Measurements from ENCODE around the gene BACH2.

The BACH2 gene

DNA sequence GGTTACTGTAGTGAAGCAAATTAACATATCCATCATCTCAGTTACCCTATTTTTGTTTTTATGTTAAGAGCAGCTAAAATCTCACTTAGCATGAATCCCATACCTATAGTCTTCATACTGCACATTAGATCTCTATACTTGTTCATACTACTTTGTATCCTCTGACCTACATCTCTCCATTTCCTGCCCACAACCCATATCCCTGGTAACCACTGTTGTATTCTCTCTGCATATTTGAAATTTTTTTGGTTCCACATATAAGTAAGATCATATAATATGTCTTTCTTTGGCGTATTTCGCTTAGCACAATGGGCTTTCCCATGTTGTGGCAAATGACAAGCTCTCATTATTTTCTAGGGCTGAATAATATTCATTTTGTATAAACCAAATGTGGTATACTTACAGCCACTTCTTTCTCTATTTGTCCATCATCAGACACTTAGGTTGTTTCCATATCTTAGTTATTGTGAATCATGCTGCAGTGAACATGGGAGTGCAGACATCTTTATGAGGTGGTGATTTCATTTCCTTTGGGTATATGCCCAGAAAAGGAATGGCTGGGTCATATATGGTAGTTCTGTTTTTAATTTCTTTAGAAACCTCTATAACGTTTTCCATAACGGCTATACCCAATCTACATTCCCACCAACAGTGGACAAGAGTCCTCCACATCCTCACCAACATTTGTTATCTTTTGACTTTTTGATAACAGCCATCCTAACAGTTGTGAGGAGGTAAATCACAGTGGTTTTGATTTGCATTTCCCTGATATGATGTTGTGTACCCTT lies 39.8 kb downstream of the BACH2 start:
- no peaks in the 10 kb centered on the region for H3K36me3 ChIP-seq (ENCODE audit: control insufficient read depth, insufficient read depth, low read length)
- H3K4me1 ChIP-seq (ENCODE audit: control insufficient read depth, insufficient read depth, low read length), result no peaks in the 10 kb centered on the region
- H3K9ac ChIP-seq (ENCODE audit: low read length), result no peak overlapping the region
- H3K27ac ChIP-seq (ENCODE audit: low read depth, low read length), result no peak overlapping the region
- H3K4me3 ChIP-seq (ENCODE audit: low read depth, low read length), result no peak overlapping the region
- peaks cover 3% of the 10 kb centered on the region for H3K9me3 ChIP-seq (ENCODE audit: control insufficient read depth, insufficient read depth, low read depth, low read length)
- no peaks in the 10 kb centered on the region for H3K27me3 ChIP-seq (ENCODE audit: control insufficient read depth, insufficient read depth, low read length)

DNA sequence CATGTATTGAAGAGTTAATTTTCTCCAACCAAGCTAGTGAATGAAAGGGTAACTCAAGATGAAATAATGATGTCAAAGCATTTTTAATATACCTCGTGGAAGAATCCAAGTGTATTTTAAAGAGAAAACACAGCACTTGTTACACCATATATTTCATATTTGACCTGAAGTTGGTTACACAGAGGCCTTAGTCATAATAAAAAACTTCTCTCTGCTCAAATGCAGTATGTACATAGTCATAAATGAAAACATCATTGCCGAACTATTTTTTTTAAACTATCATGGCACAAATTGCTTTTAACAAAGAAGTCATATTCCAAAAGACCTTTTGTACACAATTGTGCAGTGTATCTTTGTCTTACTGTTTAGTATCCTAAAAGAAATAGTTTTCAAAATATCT lies 43.0 kb downstream of the BACH2 start:
- Histone ChIP-seq H3K4me3 (ENCODE audit: low read depth, low read length) (no peak overlapping the region), H3K36me3 (ENCODE audit: control insufficient read depth, insufficient read depth, low read length) (no peaks in the 10 kb centered on the region), H3K9ac (ENCODE audit: low read length) (no peak overlapping the region), H3K9me3 (ENCODE audit: control insufficient read depth, insufficient read depth, low read depth, low read length) (peaks cover 3% of the 10 kb centered on the region), H3K27me3 (ENCODE audit: control insufficient read depth, insufficient read depth, low read length) (no peaks in the 10 kb centered on the region), H3K4me1 (ENCODE audit: control insufficient read depth, insufficient read depth, low read length) (no peaks in the 10 kb centered on the region), H3K27ac (ENCODE audit: low read depth, low read length) (no peak overlapping the region)

DNA sequence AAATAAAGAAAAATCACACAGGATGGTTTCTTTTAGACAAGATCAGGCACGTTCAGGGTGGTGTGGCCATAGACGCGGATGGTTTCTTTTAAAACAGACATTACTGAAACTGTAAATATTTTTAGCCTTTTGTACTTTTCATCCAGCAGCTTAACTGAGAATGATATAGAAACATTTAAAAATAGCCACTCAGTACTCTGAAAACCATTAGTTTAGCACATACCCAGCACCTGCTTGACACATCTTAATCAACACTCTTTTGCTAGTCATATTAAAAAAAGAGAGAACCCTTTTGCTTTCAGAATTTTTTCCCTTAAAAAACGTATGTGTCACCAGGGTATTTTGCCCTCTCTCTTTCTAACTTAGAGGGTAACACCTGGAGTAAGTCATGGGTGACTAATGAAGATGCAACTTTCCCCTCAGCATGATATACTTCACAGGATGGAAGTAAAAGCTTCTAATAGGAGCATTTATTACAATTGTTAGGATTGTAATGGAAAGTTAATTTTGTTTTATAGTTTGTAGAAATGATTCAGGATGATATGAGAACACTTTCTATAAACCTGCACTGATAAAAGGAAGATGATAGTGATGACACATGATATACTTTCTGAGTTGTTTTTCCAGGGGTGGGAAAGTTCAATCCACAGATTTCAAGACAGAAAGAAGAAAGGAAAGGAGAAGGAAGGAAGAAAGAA lies 45.2 kb downstream of the BACH2 start:
- Histone ChIP-seq H3K4me1 (ENCODE audit: control insufficient read depth, insufficient read depth, low read length) (no peaks in the 10 kb centered on the region), H3K36me3 (ENCODE audit: control insufficient read depth, insufficient read depth, low read length) (no peaks in the 10 kb centered on the region), H3K27ac (ENCODE audit: low read depth, low read length) (no peak overlapping the region), H3K9me3 (ENCODE audit: control insufficient read depth, insufficient read depth, low read depth, low read length) (peaks cover 3% of the 10 kb centered on the region), H3K9ac (ENCODE audit: low read length) (no peak overlapping the region), H3K4me3 (ENCODE audit: low read depth, low read length) (no peak overlapping the region), H3K27me3 (ENCODE audit: control insufficient read depth, insufficient read depth, low read length) (no peaks in the 10 kb centered on the region)

GRCh38 chr6:90250405-90250804 lies 46.2 kb downstream of the BACH2 start:
- H3K36me3 ChIP-seq (ENCODE audit: control insufficient read depth, insufficient read depth, low read length), result no peaks in the 10 kb centered on the region
- H3K9me3 ChIP-seq (ENCODE audit: control insufficient read depth, insufficient read depth, low read depth, low read length), result no peaks in the 10 kb centered on the region
- no peak overlapping the region for H3K4me3 ChIP-seq (ENCODE audit: low read depth, low read length)
- H3K4me1 ChIP-seq (ENCODE audit: control insufficient read depth, insufficient read depth, low read length), result no peaks in the 10 kb centered on the region
- H3K9ac ChIP-seq (ENCODE audit: low read length), result no peak overlapping the region
- no peaks in the 10 kb centered on the region for H3K27me3 ChIP-seq (ENCODE audit: control insufficient read depth, insufficient read depth, low read length)
- no peak overlapping the region for H3K27ac ChIP-seq (ENCODE audit: low read depth, low read length)

- Histone ChIP-seq H3K27ac (ENCODE audit: low read depth, low read length) (no peak overlapping the region), H3K4me1 (ENCODE audit: control insufficient read depth, insufficient read depth, low read length) (no peaks in the 10 kb centered on the region), H3K9ac (ENCODE audit: low read length) (no peak overlapping the region), H3K4me3 (ENCODE audit: low read depth, low read length) (no peak overlapping the region), H3K9me3 (ENCODE audit: control insufficient read depth, insufficient read depth, low read depth, low read length) (no peaks in the 10 kb centered on the region), H3K36me3 (ENCODE audit: control insufficient read depth, insufficient read depth, low read length) (no peaks in the 10 kb centered on the region), H3K27me3 (ENCODE audit: control insufficient read depth, insufficient read depth, low read length) (no peaks in the 10 kb centered on the region)
Observed at GRCh38 chr6:90249458-90249857, 47.2 kb downstream of the BACH2 start.

GRCh38 chr6:90249034-90249433 lies 47.6 kb downstream of the BACH2 start:
- Histone ChIP-seq H3K36me3 (ENCODE audit: control insufficient read depth, insufficient read depth, low read length) (no peaks in the 10 kb centered on the region), H3K9ac (ENCODE audit: low read length) (no peak overlapping the region), H3K4me3 (ENCODE audit: low read depth, low read length) (no peak overlapping the region), H3K27me3 (ENCODE audit: control insufficient read depth, insufficient read depth, low read length) (no peaks in the 10 kb centered on the region), H3K27ac (ENCODE audit: low read depth, low read length) (no peak overlapping the region), H3K4me1 (ENCODE audit: control insufficient read depth, insufficient read depth, low read length) (no peaks in the 10 kb centered on the region), H3K9me3 (ENCODE audit: control insufficient read depth, insufficient read depth, low read depth, low read length) (no peaks in the 10 kb centered on the region)

- Histone ChIP-seq H3K9ac (ENCODE audit: low read length) (no peak overlapping the region), H3K4me3 (ENCODE audit: low read depth, low read length) (no peak overlapping the region), H3K27me3 (ENCODE audit: control insufficient read depth, insufficient read depth, low read length) (no peaks in the 10 kb centered on the region), H3K9me3 (ENCODE audit: control insufficient read depth, insufficient read depth, low read depth, low read length) (no peaks in the 10 kb centered on the region), H3K27ac (ENCODE audit: low read depth, low read length) (no peak overlapping the region), H3K36me3 (ENCODE audit: control insufficient read depth, insufficient read depth, low read length) (no peaks in the 10 kb centered on the region), H3K4me1 (ENCODE audit: control insufficient read depth, insufficient read depth, low read length) (no peaks in the 10 kb centered on the region)
Observed at GRCh38 chr6:90247262-90247661, 49.4 kb downstream of the BACH2 start.

- Histone ChIP-seq H3K4me1 (ENCODE audit: control insufficient read depth, insufficient read depth, low read length) (no peaks in the 10 kb centered on the region), H3K27ac (ENCODE audit: low read depth, low read length) (no peak overlapping the region), H3K4me3 (ENCODE audit: low read depth, low read length) (no peak overlapping the region), H3K36me3 (ENCODE audit: control insufficient read depth, insufficient read depth, low read length) (no peaks in the 10 kb centered on the region), H3K27me3 (ENCODE audit: control insufficient read depth, insufficient read depth, low read length) (no peaks in the 10 kb centered on the region), H3K9me3 (ENCODE audit: control insufficient read depth, insufficient read depth, low read depth, low read length) (no peaks in the 10 kb centered on the region), H3K9ac (ENCODE audit: low read length) (no peak overlapping the region)
Observed at GRCh38 chr6:90241229-90241880, 55.3 kb downstream of the BACH2 start.

DNA sequence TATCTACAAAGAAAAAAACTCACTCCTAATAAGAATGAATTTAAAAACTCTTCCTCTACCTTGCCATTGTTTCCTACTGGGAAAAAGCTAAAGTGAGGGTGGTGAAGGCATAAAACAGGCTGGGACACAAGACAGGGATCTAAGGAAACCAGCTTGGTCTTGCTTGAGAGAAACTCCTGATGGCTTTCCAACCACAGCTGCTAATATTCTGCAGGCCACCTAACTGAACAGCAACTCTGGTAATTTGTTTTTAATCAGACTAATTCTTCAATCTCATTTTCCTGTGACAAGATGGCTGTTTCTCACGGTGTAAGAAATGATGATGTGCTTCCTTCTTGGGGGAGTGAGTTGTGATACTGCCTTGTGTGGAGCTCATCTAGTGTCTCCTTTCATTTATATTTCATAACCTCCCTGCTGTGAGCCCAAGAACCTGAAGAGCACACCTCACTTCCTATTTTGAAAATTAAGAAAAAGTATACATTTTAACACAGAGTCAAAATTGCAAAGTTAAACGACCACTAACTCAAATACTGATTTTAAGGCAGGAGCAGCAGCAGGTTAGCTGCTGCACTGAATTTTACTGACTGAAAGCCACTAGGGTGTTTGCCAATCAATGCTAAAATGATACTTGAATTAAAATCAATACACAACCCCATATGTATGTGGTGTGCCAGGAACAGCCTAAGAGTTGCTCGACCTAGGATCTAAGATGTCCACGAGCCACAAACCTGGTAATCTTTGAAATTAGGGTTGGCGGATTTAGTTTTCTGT lies 58.0 kb downstream of the BACH2 start:
- H3K9me3 ChIP-seq (ENCODE audit: control insufficient read depth, insufficient read depth, low read depth, low read length), result no peaks in the 10 kb centered on the region
- H3K36me3 ChIP-seq (ENCODE audit: control insufficient read depth, insufficient read depth, low read length), result no peaks in the 10 kb centered on the region
- H3K27me3 ChIP-seq (ENCODE audit: control insufficient read depth, insufficient read depth, low read length), result no peaks in the 10 kb centered on the region
- H3K4me3 ChIP-seq (ENCODE audit: low read depth, low read length), result no peak overlapping the region
- H3K9ac ChIP-seq (ENCODE audit: low read length), result no peak overlapping the region
- H3K4me1 ChIP-seq (ENCODE audit: control insufficient read depth, insufficient read depth, low read length), result no peaks in the 10 kb centered on the region
- H3K27ac ChIP-seq (ENCODE audit: low read depth, low read length), result no peak overlapping the region

DNA sequence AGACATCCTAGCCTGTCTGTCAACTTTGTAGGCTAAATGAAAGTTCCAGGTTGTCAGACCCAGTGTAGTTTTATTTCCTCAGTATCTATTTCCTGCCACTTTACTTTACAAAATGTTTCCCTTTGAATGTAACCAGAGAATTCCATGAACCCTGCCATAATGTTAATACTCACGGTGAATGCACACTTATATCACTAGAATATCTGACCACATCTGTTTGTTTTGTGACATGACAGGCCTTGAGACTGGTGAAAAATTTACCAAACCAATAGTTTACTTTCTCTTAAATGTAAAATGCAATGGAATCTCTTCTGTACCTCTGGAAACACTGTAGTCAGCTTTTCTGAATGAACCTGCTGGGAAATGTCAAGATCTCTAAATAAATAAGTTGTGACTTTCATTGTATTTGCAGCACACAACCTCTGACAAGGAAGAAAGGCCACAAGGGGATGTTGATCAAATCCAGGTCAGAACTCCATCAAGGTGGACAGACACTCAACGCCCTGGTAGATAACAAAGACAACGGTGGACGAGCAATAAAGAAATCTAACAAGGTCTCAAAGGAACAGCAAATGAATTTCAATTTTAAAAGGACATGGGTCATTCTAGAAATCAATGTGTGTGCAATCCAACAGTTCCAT lies 59.2 kb downstream of the BACH2 start:
- H3K27me3 ChIP-seq (ENCODE audit: control insufficient read depth, insufficient read depth, low read length), result no peaks in the 10 kb centered on the region

More for the DNA sequence above, 59.2 kb downstream of the BACH2 start:
- Histone ChIP-seq H3K27ac (ENCODE audit: low read depth, low read length) (no peak overlapping the region), H3K9ac (ENCODE audit: low read length) (no peak overlapping the region), H3K9me3 (ENCODE audit: control insufficient read depth, insufficient read depth, low read depth, low read length) (no peaks in the 10 kb centered on the region), H3K4me1 (ENCODE audit: control insufficient read depth, insufficient read depth, low read length) (no peaks in the 10 kb centered on the region), H3K36me3 (ENCODE audit: control insufficient read depth, insufficient read depth, low read length) (no peaks in the 10 kb centered on the region), H3K4me3 (ENCODE audit: low read depth, low read length) (no peak overlapping the region)

All from HUES6 (cell line).